PC-9 (cell line): ENCODE measurements around the gene MVB12B. TPM values are rescaled to one million over a fixed set of nuclear protein-coding genes. Genes with fewer than 3 reads are reported as not detected.

Experiments
- BruUV-seq: library from RNA; stranded (reverse); fragments of 400-500 nt; replicated peaks from 2 replicates; lab custom pipeline; 2021; lab: Mats Ljungman, UMichigan
- CTCF ChIA-PET: fragments of 300-600 bp; sonication (Branson Sonifier 250); formaldehyde crosslinking; loops from one replicate; lab custom pipeline; 2022; ENCODE audit warnings: antibody characterized with exemption; lab: Charles Lee
- POLR2A ChIA-PET: fragments of 300-600 bp; sonication (Branson Sonifier 250); formaldehyde crosslinking; loops from one replicate; lab custom pipeline; 2022; ENCODE audit warnings: antibody characterized with exemption; ENCODE audit not compliant: unreplicated experiment; lab: Charles Lee
- DNase-seq, 2 experiments: peaks; one replicate each; pipeline versions ENCODE4 v3.0.0 to v3.0.0-alpha.2; 2015 to 2022; ENCODE audit warnings: mixed read lengths in 1 of 2
- H2AFZ ChIP-seq: fragments of 200-600 bp; sonication (generic); 2 replicates; pipeline ENCODE4 v1.8.1; 2017; ENCODE audit warnings: antibody characterized with exemption
- H3F3A ChIP-seq: fragments of 200-600 bp; sonication (generic); 2 replicates; pipeline ENCODE4 v1.8.1; 2017; ENCODE audit warnings: antibody characterized with exemption, mild to moderate bottlenecking, low read depth; ENCODE audit not compliant: insufficient read depth
- H3K27ac ChIP-seq: fragments of 200-600 bp; sonication (generic); 2 replicates; pipeline ENCODE4 v1.6.1; 2016; ENCODE audit warnings: mixed run types
- H3K27me3 ChIP-seq: fragments of 200-600 bp; sonication (generic); 2 replicates; pipeline ENCODE4 v1.6.1; 2016; ENCODE audit warnings: low read depth, mixed run types; ENCODE audit not compliant: insufficient read depth
- H3K36me3 ChIP-seq: fragments of 200-600 bp; sonication (generic); 2 replicates; pipeline ENCODE4 v1.6.1; 2016; ENCODE audit warnings: low read depth, mixed run types
- H3K4me1 ChIP-seq: fragments of 200-600 bp; sonication (generic); replicated peaks from 2 replicates; pipeline ENCODE4 v1.6.1; 2016; ENCODE audit warnings: mixed run types; ENCODE audit not compliant: insufficient read depth
- H3K4me2 ChIP-seq: fragments of 200-600 bp; sonication (generic); 2 replicates; pipeline ENCODE4 v1.6.1; 2017; ENCODE audit warnings: mixed run types
- H3K4me3 ChIP-seq: fragments of 200-600 bp; sonication (generic); 2 replicates; pipeline ENCODE4 v1.6.1; 2016; ENCODE audit warnings: mixed run types
- H3K79me2 ChIP-seq: fragments of 200-600 bp; sonication (generic); 2 replicates; pipeline ENCODE4 v1.6.1; 2017; ENCODE audit warnings: low read depth, mixed run types
- H3K9me2 ChIP-seq: fragments of 200-600 bp; sonication (generic); 2 replicates; pipeline ENCODE4 v1.8.1; 2017; ENCODE audit warnings: mild to moderate bottlenecking; ENCODE audit not compliant: insufficient read depth
- H3K9me3 ChIP-seq: fragments of 200-600 bp; sonication (generic); 2 replicates; pipeline ENCODE4 v1.8.1; 2016; ENCODE audit warnings: low read depth; ENCODE audit not compliant: insufficient read depth
- H4K20me1 ChIP-seq: fragments of 200-600 bp; sonication (generic); 2 replicates; pipeline ENCODE4 v1.8.1; 2017; ENCODE audit not compliant: insufficient read depth
- CTCF ChIP-seq: fragments of 200-600 bp; sonication (generic); conservative IDR thresholded peaks from 2 replicates; pipeline ENCODE4 v1.6.1; 2017; ENCODE audit warnings: mixed run types, antibody characterized with exemption, mild to moderate bottlenecking, moderate library complexity
- EZH2 ChIP-seq: fragments of 200-600 bp; sonication (generic); IDR thresholded peaks from 2 replicates; pipeline ENCODE4 v1.8.0; 2017; ENCODE audit warnings: antibody characterized with exemption, low read depth
- intact Hi-C: fragments of 100-400 bp; cut with micrococcal nuclease; formaldehyde crosslinking; loops from one replicate; pipeline ENCODE4 v1.10.0; 2022; ENCODE audit not compliant: unreplicated experiment
- total RNA-seq: library from RNA; stranded (reverse); gene quantifications from 2 replicates; pipeline ENCODE4 v1.2.3, GENCODE V29; 2021

The MVB12B gene
- total RNA-seq, 1 experiment from 2014 or later = 8.8 TPM

GRCh38 chr9:126443144-126443543, 116.5 kb downstream of the MVB12B start:
- no peaks in the 10 kb centered on the region for H3K9me3 ChIP-seq
- CTCF ChIA-PET = no interaction called here
- H3K4me2 ChIP-seq = no peak overlapping the region
- no peaks in the 10 kb centered on the region for H3F3A ChIP-seq
- H3K4me1 ChIP-seq = no peaks in the 10 kb centered on the region
- DNase-seq = no peak
- H3K4me3 ChIP-seq = no peak overlapping the region
- H3K36me3 ChIP-seq = no peaks in the 10 kb centered on the region
- H3K27ac ChIP-seq = no peak overlapping the region
- H3K9me2 ChIP-seq = no peaks in the 10 kb centered on the region
- H3K27me3 ChIP-seq = no peaks in the 10 kb centered on the region
- H3K79me2 ChIP-seq = no peaks in the 10 kb centered on the region
- no TSS peak for BruUV-seq
- POLR2A ChIA-PET = no interaction called here
- intact Hi-C loops = no loop called here
- TF ChIP-seq EZH2 = no peak
- no peak for TF ChIP-seq CTCF
- no peak overlapping the region for H2AFZ ChIP-seq
- H4K20me1 ChIP-seq = no peaks in the 10 kb centered on the region

GRCh38 chr9:126448136-126448535, 121.5 kb downstream of the MVB12B start:
- no peak for DNase-seq
- intact Hi-C loops = no loop called here
- no TSS peak for BruUV-seq
- Histone ChIP-seq H3K36me3 (no peaks in the 10 kb centered on the region), H3K9me3 (no peaks in the 10 kb centered on the region), H3K4me3 (no peak overlapping the region), H2AFZ (no peak overlapping the region), H3K27ac (no peak overlapping the region), H3K4me1 (no peaks in the 10 kb centered on the region), H3F3A (no peaks in the 10 kb centered on the region), H3K4me2 (no peak overlapping the region), H3K79me2 (no peaks in the 10 kb centered on the region), H4K20me1 (no peaks in the 10 kb centered on the region), H3K27me3 (no peaks in the 10 kb centered on the region), H3K9me2 (no peaks in the 10 kb centered on the region)
- POLR2A ChIA-PET = no interaction called here
- CTCF ChIA-PET = no interaction called here
- TF ChIP-seq EZH2 (no peak), CTCF (no peak)

GRCh38 chr9:126448865-126449577, 122.4 kb downstream of the MVB12B start:
- Histone ChIP-seq H2AFZ (no peak overlapping the region), H3K4me1 (no peaks in the 10 kb centered on the region), H3K79me2 (no peaks in the 10 kb centered on the region), H3K9me2 (no peaks in the 10 kb centered on the region), H3K9me3 (no peaks in the 10 kb centered on the region), H3K4me3 (no peak overlapping the region), H4K20me1 (no peaks in the 10 kb centered on the region), H3K27ac (no peak overlapping the region), H3K36me3 (no peaks in the 10 kb centered on the region), H3K27me3 (no peaks in the 10 kb centered on the region), H3K4me2 (no peak overlapping the region), H3F3A (no peaks in the 10 kb centered on the region)
- DNase-seq = no peak
- no TSS peak for BruUV-seq
- POLR2A ChIA-PET = no interaction called here
- intact Hi-C loops = no loop called here
- no peak for TF ChIP-seq CTCF
- no peak for TF ChIP-seq EZH2
- CTCF ChIA-PET = no interaction called here
